H1 (cell line): ENCODE data around the gene ADD3. TPM values are rescaled to one million over a fixed set of nuclear protein-coding genes. Genes with fewer than 3 reads are reported as not detected.

Experiments
- CHD1 ChIP-seq: IDR thresholded peaks from 2 replicates; pipeline ENCODE4 v1.6.1; 2012; ENCODE audit warnings: low read depth, low read length, improper control_type of control experiment
- CHD7 ChIP-seq: fragments of 300-600 bp; sonication (generic); IDR thresholded peaks from 2 replicates; pipeline ENCODE4 v1.7.1; 2012; ENCODE audit warnings: low read length, moderate library complexity, mild to moderate bottlenecking, inconsistent platforms; ENCODE audit not compliant: insufficient replicate concordance
- polyA plus RNA-seq, 7 experiments: library from polyadenylated mRNA; depleted of rRNA in 3 of 7; stranded (reverse) in 5 of 7; unstranded in 2 of 7; fragments of >200 nt in 5 of 7; fragments of 200-250 nt in 2 of 7; gene quantifications; 1 replicate in 5 of 7; 2 replicates in 1 of 7; 4 replicates in 1 of 7; pipeline versions ENCODE4 v1.2.1 to v1.2.3, GENCODE V29; 2011 to 2013; ENCODE audit warnings: missing spikeins in 2 of 7, mixed read lengths in 2 of 7
- total RNA-seq: library from RNA; stranded (reverse); fragmentation: NEBNext Ultra II Directional; extraction: Animal tissue kit (Norgen Biotek cat#: 25700); gene quantifications from 2 replicates; pipeline ENCODE4 v1.2.1, GENCODE V29; 2021

The ADD3 gene
- total and polyA plus RNA-seq, 2 of the 8 experiments (the other 6 are each of a cell fraction or from before 2014, with no cell fraction given) = 44.7 to 85.6 TPM

GRCh38 chr10:110184398-110184797 is 176.6 kb downstream of the ADD3 start (continued):
- TF ChIP-seq CHD7 (no peak), CHD1 (no peak)
